K562 (cell line): ENCODE results near the gene TTC28. TPM values are rescaled to one million over a fixed set of nuclear protein-coding genes. Genes with fewer than 3 reads are reported as not detected.

Experiments
- ATF7 ChIP-seq: fragments of 450-650 bp; IDR thresholded peaks from 2 replicates; pipeline ENCODE4 v1.7.1; 2014; ENCODE audit warnings: mild to moderate bottlenecking, moderate library complexity
- BRCA1 ChIP-seq, 2 experiments: fragments of 450-650 bp in 1 of 2; sonication (generic) in 1 of 2; formaldehyde crosslinking in 1 of 2; IDR thresholded peaks; 2 replicates each; pipeline versions ENCODE4 v1.5.0 to v1.6.1; 2017 to 2020; ENCODE audit warnings: mild to moderate bottlenecking in 1 of 2, missing genetic modification reagents in 1 of 2
- EGR1 ChIP-seq: fragments of 450-650 bp; conservative IDR thresholded peaks from 2 replicates; pipeline ENCODE4 v1.6.1; 2017; ENCODE audit warnings: mild to moderate bottlenecking
- FOXJ3 ChIP-seq: sonication (generic); formaldehyde crosslinking; IDR thresholded peaks from 2 replicates; pipeline ENCODE4 v1.4.0; 2020; ENCODE audit warnings: mild to moderate bottlenecking, missing genetic modification reagents
- HOXB6 ChIP-seq: fragments of 250-450 bp; sonication (Bioruptor Pico); IDR thresholded peaks from 2 replicates; pipeline ENCODE4 v1.5.1; 2022; ENCODE audit warnings: mild to moderate bottlenecking, borderline replicate concordance
- LARP7 ChIP-seq: fragments of 450-650 bp; IDR thresholded peaks from 2 replicates; pipeline ENCODE4 v1.6.1; 2016
- MCM3 ChIP-seq: fragments of 450-650 bp; IDR thresholded peaks from 2 replicates; pipeline ENCODE4 v1.6.1; 2016
- MCM5 ChIP-seq: fragments of 450-650 bp; IDR thresholded peaks from 2 replicates; pipeline ENCODE4 v1.6.1; 2016; ENCODE audit warnings: low read depth
- NFYB ChIP-seq: IDR thresholded peaks from 2 replicates; pipeline ENCODE4 v1.6.1; 2011; ENCODE audit warnings: mild to moderate bottlenecking, moderate library complexity; ENCODE audit not compliant: insufficient read length; ENCODE audit errors: extremely low read depth
- NR2C2 ChIP-seq, 2 experiments: fragments of 200-800 bp in 1 of 2; sonication (Bioruptor generic) in 1 of 2; sonication (generic) in 1 of 2; formaldehyde crosslinking in 1 of 2; IDR thresholded peaks; 2 replicates each; pipeline versions ENCODE4 v1.6.1 to v1.8.0; 2016 to 2022; ENCODE audit warnings: mild to moderate bottlenecking in 1 of 2, missing compliant biosample characterization in 1 of 2, missing genetic modification characterization in 1 of 2, missing genetic modification reagents in 1 of 2
- POLR3G ChIP-seq: IDR thresholded peaks from 2 replicates; pipeline ENCODE4 v1.6.1; 2011; ENCODE audit not compliant: insufficient read length, insufficient replicate concordance; ENCODE audit errors: extremely low read depth
- SMAD2 ChIP-seq: fragments of 150-350 bp; IDR thresholded peaks from 2 replicates; pipeline ENCODE4 v1.6.1; 2014; ENCODE audit warnings: low read depth, mild to moderate bottlenecking, low read length
- SMARCA4 ChIP-seq: fragments of 450-650 bp; IDR thresholded peaks from 2 replicates; pipeline ENCODE4 v1.6.1; 2016
- TEAD1 ChIP-seq, 2 experiments: fragments of 450-650 bp in 1 of 2; sonication (generic) in 1 of 2; formaldehyde crosslinking; IDR thresholded peaks; 2 replicates each; pipeline versions ENCODE4 v1.4.0 to v1.8.0; 2020 to 2022; ENCODE audit warnings: mild to moderate bottlenecking in 2 of 2, missing genetic modification reagents in 1 of 2
- ZNF140 ChIP-seq: fragments of 250-450 bp; sonication (Bioruptor Pico); IDR thresholded peaks from 2 replicates; pipeline ENCODE4 v1.8.0; 2021; ENCODE audit warnings: moderate library complexity, mild to moderate bottlenecking, inconsistent platforms
- polyA plus RNA-seq, 8 experiments: library from polyadenylated mRNA; depleted of rRNA in 4 of 8; stranded (reverse) in 5 of 8; unstranded in 3 of 8; fragments of >200 nt; fragmentation: Nextera tagmentation in 2 of 8; fragmentation: Illumina TruSeq in 1 of 8; extraction: Ambion mirVana in 2 of 8; extraction: Trizol in 1 of 8; gene quantifications; 2 replicates each; pipeline versions ENCODE4 v1.2.1 to v1.2.3, GENCODE V29; 2011 to 2014; ENCODE audit warnings: inconsistent platforms in 1 of 8, missing spikeins in 1 of 8
- total RNA-seq, 7 experiments: library from RNA; depleted of rRNA in 6 of 7; stranded (reverse); fragments of >200 nt in 6 of 7; fragmentation: Illumina TruSeq in 2 of 7; extraction: Trizol in 2 of 7; gene quantifications; 2 replicates each; pipeline versions ENCODE4 v1.2.1 to v1.2.3, GENCODE V29; 2011 to 2021; ENCODE audit warnings: low replicate concordance in 1 of 7
- TF ChIP-seq, protein P1 (sequence below), 2 experiments: IDR thresholded peaks; 2 replicates each; pipeline ENCODE4 v1.6.1; 2012; ENCODE audit warnings: improper control_type of control experiment in 2 of 2, low read depth in 2 of 2, low read length in 2 of 2, borderline replicate concordance in 1 of 2
- TF ChIP-seq, protein P2 (sequence below): fragments of 250-450 bp; sonication (Bioruptor Pico); IDR thresholded peaks from 2 replicates; pipeline ENCODE4 v1.8.0; 2021; ENCODE audit warnings: moderate library complexity, mild to moderate bottlenecking, inconsistent platforms
- TF ChIP-seq, protein P3 (sequence below), 2 experiments: IDR thresholded peaks; 2 replicates each; pipeline ENCODE4 v1.6.1; 2011; ENCODE audit warnings: borderline replicate concordance in 1 of 2, control low read depth in 1 of 2, low read depth in 1 of 2, low read length in 1 of 2, mild to moderate bottlenecking in 1 of 2, mixed read lengths in 1 of 2, moderate library complexity in 1 of 2; ENCODE audit not compliant: insufficient read depth in 1 of 2, insufficient read length in 1 of 2, poor library complexity in 1 of 2, severe bottlenecking in 1 of 2; ENCODE audit errors: extremely low read depth in 1 of 2
- TF ChIP-seq, protein P4 (sequence below), 2 experiments: fragments of 450-650 bp; conservative IDR thresholded peaks; 2 replicates each; pipeline ENCODE4 v1.6.1; 2017; ENCODE audit warnings: mild to moderate bottlenecking in 2 of 2, moderate library complexity in 2 of 2
- TF ChIP-seq, protein P5 (sequence below): fragments of 250-450 bp; sonication (Bioruptor Pico); IDR thresholded peaks from 2 replicates; pipeline ENCODE4 v1.8.0; 2022; ENCODE audit warnings: moderate library complexity, mild to moderate bottlenecking, inconsistent platforms

TTC28 gene
- total and polyA plus RNA-seq, 9 of the 15 experiments (the other 6 are each of a cell fraction or from before 2014, with no cell fraction given), result 0.22 to 10.7 (median 3.1) TPM

DNA sequence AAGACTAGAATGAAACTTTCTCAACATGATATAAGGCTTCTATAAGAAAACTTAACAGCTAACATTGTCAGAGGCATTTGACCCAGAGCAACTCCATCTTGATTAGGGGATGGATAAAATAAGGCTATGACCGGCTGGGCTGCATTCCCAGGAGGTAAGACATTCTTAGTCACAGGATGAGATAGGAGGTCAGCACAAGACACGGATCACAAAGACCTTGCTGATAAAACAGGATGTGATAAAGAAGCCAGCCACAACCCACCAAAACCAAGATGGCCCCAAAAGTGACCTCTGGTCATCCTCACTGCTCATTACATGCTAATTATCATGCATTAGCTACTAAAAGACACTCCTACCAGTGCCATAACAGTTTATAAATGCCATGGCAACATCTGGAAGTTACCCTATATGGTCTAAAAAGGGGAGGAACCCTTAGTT, 135.2 kb downstream of the TTC28 start (continued):
- TF ChIP-seq, protein P1, sequence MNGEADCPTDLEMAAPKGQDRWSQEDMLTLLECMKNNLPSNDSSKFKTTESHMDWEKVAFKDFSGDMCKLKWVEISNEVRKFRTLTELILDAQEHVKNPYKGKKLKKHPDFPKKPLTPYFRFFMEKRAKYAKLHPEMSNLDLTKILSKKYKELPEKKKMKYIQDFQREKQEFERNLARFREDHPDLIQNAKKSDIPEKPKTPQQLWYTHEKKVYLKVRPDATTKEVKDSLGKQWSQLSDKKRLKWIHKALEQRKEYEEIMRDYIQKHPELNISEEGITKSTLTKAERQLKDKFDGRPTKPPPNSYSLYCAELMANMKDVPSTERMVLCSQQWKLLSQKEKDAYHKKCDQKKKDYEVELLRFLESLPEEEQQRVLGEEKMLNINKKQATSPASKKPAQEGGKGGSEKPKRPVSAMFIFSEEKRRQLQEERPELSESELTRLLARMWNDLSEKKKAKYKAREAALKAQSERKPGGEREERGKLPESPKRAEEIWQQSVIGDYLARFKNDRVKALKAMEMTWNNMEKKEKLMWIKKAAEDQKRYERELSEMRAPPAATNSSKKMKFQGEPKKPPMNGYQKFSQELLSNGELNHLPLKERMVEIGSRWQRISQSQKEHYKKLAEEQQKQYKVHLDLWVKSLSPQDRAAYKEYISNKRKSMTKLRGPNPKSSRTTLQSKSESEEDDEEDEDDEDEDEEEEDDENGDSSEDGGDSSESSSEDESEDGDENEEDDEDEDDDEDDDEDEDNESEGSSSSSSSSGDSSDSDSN (IDR thresholded peaks at IDR 0.05; ENCODE audit: borderline replicate concordance in 1 of 2, low read depth in 2 of 2, low read length in 2 of 2), result no peak
- TF ChIP-seq POLR3G (no peak), MCM3 (no peak), HOXB6 (CRISPR knock-in tag) (no peak), EGR1 (no peak), TEAD1 (CRISPR knock-in tag; IDR thresholded peaks at IDR 0.05) (peak in 1 of 2 experiments; percentile 86; a peak in 2 of 4 replicates), LARP7 (no peak), SMAD2 (no peak), ZNF140 (no peak), NFYB (no peak), NR2C2 (CRISPR knock-in tag; IDR thresholded peaks at IDR 0.05) (no peak), NR2C2 (tag; IDR thresholded peaks at IDR 0.05) (peak; percentile 76), MCM5 (no peak), ATF7 (no peak), SMARCA4 (no peak), BRCA1 (IDR thresholded peaks at IDR 0.05) (no peak), BRCA1 (CRISPR knock-in tag; IDR thresholded peaks at IDR 0.05) (no peak), FOXJ3 (no peak)
- TF ChIP-seq, protein P2, sequence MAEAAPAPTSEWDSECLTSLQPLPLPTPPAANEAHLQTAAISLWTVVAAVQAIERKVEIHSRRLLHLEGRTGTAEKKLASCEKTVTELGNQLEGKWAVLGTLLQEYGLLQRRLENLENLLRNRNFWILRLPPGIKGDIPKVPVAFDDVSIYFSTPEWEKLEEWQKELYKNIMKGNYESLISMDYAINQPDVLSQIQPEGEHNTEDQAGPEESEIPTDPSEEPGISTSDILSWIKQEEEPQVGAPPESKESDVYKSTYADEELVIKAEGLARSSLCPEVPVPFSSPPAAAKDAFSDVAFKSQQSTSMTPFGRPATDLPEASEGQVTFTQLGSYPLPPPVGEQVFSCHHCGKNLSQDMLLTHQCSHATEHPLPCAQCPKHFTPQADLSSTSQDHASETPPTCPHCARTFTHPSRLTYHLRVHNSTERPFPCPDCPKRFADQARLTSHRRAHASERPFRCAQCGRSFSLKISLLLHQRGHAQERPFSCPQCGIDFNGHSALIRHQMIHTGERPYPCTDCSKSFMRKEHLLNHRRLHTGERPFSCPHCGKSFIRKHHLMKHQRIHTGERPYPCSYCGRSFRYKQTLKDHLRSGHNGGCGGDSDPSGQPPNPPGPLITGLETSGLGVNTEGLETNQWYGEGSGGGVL, result no peak
- TF ChIP-seq, protein P3, sequence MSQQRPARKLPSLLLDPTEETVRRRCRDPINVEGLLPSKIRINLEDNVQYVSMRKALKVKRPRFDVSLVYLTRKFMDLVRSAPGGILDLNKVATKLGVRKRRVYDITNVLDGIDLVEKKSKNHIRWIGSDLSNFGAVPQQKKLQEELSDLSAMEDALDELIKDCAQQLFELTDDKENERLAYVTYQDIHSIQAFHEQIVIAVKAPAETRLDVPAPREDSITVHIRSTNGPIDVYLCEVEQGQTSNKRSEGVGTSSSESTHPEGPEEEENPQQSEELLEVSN (IDR thresholded peaks at IDR 0.05; ENCODE audit: borderline replicate concordance in 1 of 2, extremely low read depth in 1 of 2, insufficient read depth in 1 of 2, insufficient read length in 1 of 2, low read depth in 1 of 2, low read length in 1 of 2, poor library complexity in 1 of 2, severe bottlenecking in 1 of 2), result no peak
- TF ChIP-seq, protein P4, sequence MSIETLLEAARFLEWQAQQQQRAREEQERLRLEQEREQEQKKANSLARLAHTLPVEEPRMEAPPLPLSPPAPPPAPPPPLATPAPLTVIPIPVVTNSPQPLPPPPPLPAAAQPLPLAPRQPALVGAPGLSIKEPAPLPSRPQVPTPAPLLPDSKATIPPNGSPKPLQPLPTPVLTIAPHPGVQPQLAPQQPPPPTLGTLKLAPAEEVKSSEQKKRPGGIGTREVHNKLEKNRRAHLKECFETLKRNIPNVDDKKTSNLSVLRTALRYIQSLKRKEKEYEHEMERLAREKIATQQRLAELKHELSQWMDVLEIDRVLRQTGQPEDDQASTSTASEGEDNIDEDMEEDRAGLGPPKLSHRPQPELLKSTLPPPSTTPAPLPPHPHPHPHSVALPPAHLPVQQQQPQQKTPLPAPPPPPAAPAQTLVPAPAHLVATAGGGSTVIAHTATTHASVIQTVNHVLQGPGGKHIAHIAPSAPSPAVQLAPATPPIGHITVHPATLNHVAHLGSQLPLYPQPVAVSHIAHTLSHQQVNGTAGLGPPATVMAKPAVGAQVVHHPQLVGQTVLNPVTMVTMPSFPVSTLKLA (conservative IDR thresholded peaks at IDR 0.05), result no peak
- TF ChIP-seq, protein P5, sequence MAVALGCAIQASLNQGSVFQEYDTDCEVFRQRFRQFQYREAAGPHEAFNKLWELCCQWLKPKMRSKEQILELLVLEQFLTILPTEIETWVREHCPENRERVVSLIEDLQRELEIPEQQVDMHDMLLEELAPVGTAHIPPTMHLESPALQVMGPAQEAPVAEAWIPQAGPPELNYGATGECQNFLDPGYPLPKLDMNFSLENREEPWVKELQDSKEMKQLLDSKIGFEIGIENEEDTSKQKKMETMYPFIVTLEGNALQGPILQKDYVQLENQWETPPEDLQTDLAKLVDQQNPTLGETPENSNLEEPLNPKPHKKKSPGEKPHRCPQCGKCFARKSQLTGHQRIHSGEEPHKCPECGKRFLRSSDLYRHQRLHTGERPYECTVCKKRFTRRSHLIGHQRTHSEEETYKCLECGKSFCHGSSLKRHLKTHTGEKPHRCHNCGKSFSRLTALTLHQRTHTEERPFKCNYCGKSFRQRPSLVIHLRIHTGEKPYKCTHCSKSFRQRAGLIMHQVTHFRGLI (CRISPR knock-in tag), result peak; percentile 76; the same call in 1 of the 2 replicates
